WTC11 (cell line): Measurements from ENCODE around the gene CPNE5. TPM values are rescaled to one million over a fixed set of nuclear protein-coding genes. Genes with fewer than 3 reads are reported as not detected.

Experiments
- ATAC-seq: fragments of 200-7000 bp; cut with Tn5 transposase; 2 replicates; pipeline ENCODE4 v1.10.0; 2021; ENCODE audit warnings: mild to moderate bottlenecking, moderate library complexity
- CTCF ChIA-PET: fragments of 300-600 bp; sonication (Branson Sonifier 250); formaldehyde crosslinking; loops from one replicate; lab custom pipeline; 2021; ENCODE audit warnings: antibody characterized with exemption; lab: Charles Lee
- POLR2A ChIA-PET: fragments of 350-600 bp; sonication (Branson Sonifier 250); formaldehyde crosslinking; loops from one replicate; lab custom pipeline; 2021; ENCODE audit warnings: antibody characterized with exemption; lab: Charles Lee
- DNase-seq: peaks from one replicate; pipeline ENCODE4 v3.0.0; 2021; ENCODE audit warnings: low spot score
- H3K27ac Mint-ChIP-seq: 2 replicates; pipeline ENCODE4 v1.8.0; 2021; ENCODE audit warnings: mixed read lengths
- H3K27me3 Mint-ChIP-seq: 2 replicates; pipeline ENCODE4 v1.8.0; 2021; ENCODE audit warnings: low read depth, mild to moderate bottlenecking, moderate library complexity, mixed read lengths
- H3K36me3 Mint-ChIP-seq: 2 replicates; pipeline ENCODE4 v1.8.0; 2021; ENCODE audit warnings: mixed read lengths
- H3K4me1 Mint-ChIP-seq: 2 replicates; pipeline ENCODE4 v1.8.0; 2022; ENCODE audit warnings: mixed read lengths
- H3K4me3 Mint-ChIP-seq: 2 replicates; pipeline ENCODE4 v1.8.0; 2021; ENCODE audit warnings: mild to moderate bottlenecking, moderate library complexity, mixed read lengths
- H3K9me3 Mint-ChIP-seq: 2 replicates; pipeline ENCODE4 v1.8.0; 2021; ENCODE audit warnings: mixed read lengths
- AR ChIP-seq: fragments of 250-450 bp; sonication (Bioruptor Pico); IDR thresholded peaks from 2 replicates; pipeline ENCODE4 v1.9.0; 2021; ENCODE audit warnings: mild to moderate bottlenecking
- GABPB1 ChIP-seq: sonication (generic); formaldehyde crosslinking; IDR thresholded peaks from 2 replicates; pipeline ENCODE4 v1.8.1; 2023; ENCODE audit warnings: mild to moderate bottlenecking, missing genetic modification reagents
- IRF1 ChIP-seq: sonication (generic); formaldehyde crosslinking; IDR thresholded peaks from 2 replicates; pipeline ENCODE4 v1.8.0; 2023; ENCODE audit warnings: missing genetic modification reagents
- NFE2L1 ChIP-seq: sonication (generic); formaldehyde crosslinking; IDR thresholded peaks from 2 replicates; pipeline ENCODE4 v1.8.1; 2023; ENCODE audit warnings: missing genetic modification reagents
- NR1H2 ChIP-seq: sonication (generic); formaldehyde crosslinking; IDR thresholded peaks from 2 replicates; pipeline ENCODE4 v1.9.0; 2021; ENCODE audit warnings: mild to moderate bottlenecking, moderate library complexity, missing genetic modification reagents
- TEAD4 ChIP-seq: sonication (generic); formaldehyde crosslinking; IDR thresholded peaks from 2 replicates; pipeline ENCODE4 v1.8.0; 2022; ENCODE audit warnings: mild to moderate bottlenecking, missing genetic modification reagents
- ZNF138 ChIP-seq: sonication (generic); formaldehyde crosslinking; conservative IDR thresholded peaks from 2 replicates; pipeline ENCODE4 v1.8.1; 2022; ENCODE audit warnings: mild to moderate bottlenecking, moderate library complexity, missing genetic modification reagents
- total RNA-seq: library from RNA; stranded (reverse); gene quantifications from 3 replicates; pipeline ENCODE4 v1.2.3, GENCODE V29; 2021
- TF ChIP-seq, protein P1 (sequence below): sonication (generic); formaldehyde crosslinking; conservative IDR thresholded peaks from 2 replicates; pipeline ENCODE4 v1.8.1; 2023; ENCODE audit warnings: mild to moderate bottlenecking, low read depth, missing genetic modification reagents, moderate library complexity
- TF ChIP-seq, protein P2 (sequence below): sonication (generic); formaldehyde crosslinking; IDR thresholded peaks from 2 replicates; pipeline ENCODE4 v1.8.1; 2023; ENCODE audit warnings: mild to moderate bottlenecking, missing genetic modification reagents, borderline replicate concordance
- TF ChIP-seq, protein P3 (sequence below): sonication (generic); formaldehyde crosslinking; IDR thresholded peaks from 2 replicates; pipeline ENCODE4 v1.8.1; 2022; ENCODE audit warnings: missing genetic modification reagents, borderline replicate concordance
- TF ChIP-seq, protein P4 (sequence below): sonication (generic); formaldehyde crosslinking; IDR thresholded peaks from 2 replicates; pipeline ENCODE4 v1.8.0; 2022; ENCODE audit warnings: mild to moderate bottlenecking, missing genetic modification reagents

The CPNE5 gene
- total RNA-seq, 1 experiment from 2014 or later = 0.44 TPM

DNA sequence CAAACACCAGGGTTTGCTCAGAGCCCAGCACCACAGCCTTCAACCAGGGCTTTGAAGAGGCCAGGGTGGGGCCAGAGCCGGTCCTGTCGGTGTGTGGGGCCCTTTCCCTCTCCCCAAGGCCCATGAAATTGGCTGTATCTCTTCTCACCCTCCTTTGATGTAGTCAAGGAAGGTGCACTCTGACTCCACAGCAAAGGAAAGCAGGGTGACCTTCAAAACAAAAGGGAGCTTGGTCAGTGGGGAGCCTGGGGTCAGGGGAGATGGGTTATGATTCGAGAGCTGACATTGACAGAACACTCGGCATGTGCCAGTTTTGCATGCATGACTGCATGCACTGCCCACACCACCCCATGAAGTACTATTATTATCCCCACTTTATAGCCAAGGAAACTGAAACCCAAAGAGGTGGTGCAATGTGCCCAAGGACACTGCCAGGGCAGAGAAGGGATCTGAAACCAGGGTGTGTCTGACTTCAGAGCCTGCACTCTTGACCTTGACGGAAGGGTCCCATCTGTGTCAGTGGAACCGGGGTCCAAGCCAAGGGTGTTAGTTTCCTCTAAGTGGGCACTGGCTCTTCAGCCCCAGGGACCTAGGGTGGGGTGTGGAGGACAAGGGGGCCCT lies 86.2 kb downstream of the CPNE5 start (continued):
- TF ChIP-seq IRF1 (no peak), NR1H2 (CRISPR knock-in tag) (no peak), ZNF138 (CRISPR knock-in tag) (no peak), NFE2L1 (no peak), GABPB1 (CRISPR knock-in tag) (no peak)
- TF ChIP-seq, protein P1, sequence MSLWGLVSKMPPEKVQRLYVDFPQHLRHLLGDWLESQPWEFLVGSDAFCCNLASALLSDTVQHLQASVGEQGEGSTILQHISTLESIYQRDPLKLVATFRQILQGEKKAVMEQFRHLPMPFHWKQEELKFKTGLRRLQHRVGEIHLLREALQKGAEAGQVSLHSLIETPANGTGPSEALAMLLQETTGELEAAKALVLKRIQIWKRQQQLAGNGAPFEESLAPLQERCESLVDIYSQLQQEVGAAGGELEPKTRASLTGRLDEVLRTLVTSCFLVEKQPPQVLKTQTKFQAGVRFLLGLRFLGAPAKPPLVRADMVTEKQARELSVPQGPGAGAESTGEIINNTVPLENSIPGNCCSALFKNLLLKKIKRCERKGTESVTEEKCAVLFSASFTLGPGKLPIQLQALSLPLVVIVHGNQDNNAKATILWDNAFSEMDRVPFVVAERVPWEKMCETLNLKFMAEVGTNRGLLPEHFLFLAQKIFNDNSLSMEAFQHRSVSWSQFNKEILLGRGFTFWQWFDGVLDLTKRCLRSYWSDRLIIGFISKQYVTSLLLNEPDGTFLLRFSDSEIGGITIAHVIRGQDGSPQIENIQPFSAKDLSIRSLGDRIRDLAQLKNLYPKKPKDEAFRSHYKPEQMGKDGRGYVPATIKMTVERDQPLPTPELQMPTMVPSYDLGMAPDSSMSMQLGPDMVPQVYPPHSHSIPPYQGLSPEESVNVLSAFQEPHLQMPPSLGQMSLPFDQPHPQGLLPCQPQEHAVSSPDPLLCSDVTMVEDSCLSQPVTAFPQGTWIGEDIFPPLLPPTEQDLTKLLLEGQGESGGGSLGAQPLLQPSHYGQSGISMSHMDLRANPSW (CRISPR knock-in tag) = no peak
- TF ChIP-seq, protein P2, sequence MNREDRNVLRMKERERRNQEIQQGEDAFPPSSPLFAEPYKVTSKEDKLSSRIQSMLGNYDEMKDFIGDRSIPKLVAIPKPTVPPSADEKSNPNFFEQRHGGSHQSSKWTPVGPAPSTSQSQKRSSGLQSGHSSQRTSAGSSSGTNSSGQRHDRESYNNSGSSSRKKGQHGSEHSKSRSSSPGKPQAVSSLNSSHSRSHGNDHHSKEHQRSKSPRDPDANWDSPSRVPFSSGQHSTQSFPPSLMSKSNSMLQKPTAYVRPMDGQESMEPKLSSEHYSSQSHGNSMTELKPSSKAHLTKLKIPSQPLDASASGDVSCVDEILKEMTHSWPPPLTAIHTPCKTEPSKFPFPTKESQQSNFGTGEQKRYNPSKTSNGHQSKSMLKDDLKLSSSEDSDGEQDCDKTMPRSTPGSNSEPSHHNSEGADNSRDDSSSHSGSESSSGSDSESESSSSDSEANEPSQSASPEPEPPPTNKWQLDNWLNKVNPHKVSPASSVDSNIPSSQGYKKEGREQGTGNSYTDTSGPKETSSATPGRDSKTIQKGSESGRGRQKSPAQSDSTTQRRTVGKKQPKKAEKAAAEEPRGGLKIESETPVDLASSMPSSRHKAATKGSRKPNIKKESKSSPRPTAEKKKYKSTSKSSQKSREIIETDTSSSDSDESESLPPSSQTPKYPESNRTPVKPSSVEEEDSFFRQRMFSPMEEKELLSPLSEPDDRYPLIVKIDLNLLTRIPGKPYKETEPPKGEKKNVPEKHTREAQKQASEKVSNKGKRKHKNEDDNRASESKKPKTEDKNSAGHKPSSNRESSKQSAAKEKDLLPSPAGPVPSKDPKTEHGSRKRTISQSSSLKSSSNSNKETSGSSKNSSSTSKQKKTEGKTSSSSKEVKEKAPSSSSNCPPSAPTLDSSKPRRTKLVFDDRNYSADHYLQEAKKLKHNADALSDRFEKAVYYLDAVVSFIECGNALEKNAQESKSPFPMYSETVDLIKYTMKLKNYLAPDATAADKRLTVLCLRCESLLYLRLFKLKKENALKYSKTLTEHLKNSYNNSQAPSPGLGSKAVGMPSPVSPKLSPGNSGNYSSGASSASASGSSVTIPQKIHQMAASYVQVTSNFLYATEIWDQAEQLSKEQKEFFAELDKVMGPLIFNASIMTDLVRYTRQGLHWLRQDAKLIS = no peak
- TF ChIP-seq, all 79 proteins: peak for 0

- ChIA-PET POLR2A (no interaction called here), CTCF (interaction anchor here (1.2 to 4.6 kb wide), 3 partner anchors 14 to 113 kb away, joined by 3 to 35 read pairs (median 3); no protein-coding TSS in a partner anchor)
- no peaks in the 10 kb centered on the region for H3K4me1 Mint-ChIP-seq
- H3K4me3 Mint-ChIP-seq = no peak overlapping the region
- no peak for DNase-seq
- no peaks in the 10 kb centered on the region; the same call in 1 of the 2 replicates for H3K27me3 Mint-ChIP-seq
- ATAC-seq = no peak
- no peak overlapping the region for H3K27ac Mint-ChIP-seq
- H3K9me3 Mint-ChIP-seq = peaks cover 21% of the 10 kb centered on the region
- no peak for TF ChIP-seq TEAD4 (CRISPR knock-in tag)
- TF ChIP-seq, protein P3, sequence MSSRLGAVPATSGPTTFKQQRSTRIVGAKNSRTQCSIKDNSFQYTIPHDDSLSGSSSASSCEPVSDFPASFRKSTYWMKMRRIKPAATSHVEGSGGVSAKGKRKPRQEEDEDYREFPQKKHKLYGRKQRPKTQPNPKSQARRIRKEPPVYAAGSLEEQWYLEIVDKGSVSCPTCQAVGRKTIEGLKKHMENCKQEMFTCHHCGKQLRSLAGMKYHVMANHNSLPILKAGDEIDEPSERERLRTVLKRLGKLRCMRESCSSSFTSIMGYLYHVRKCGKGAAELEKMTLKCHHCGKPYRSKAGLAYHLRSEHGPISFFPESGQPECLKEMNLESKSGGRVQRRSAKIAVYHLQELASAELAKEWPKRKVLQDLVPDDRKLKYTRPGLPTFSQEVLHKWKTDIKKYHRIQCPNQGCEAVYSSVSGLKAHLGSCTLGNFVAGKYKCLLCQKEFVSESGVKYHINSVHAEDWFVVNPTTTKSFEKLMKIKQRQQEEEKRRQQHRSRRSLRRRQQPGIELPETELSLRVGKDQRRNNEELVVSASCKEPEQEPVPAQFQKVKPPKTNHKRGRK (CRISPR knock-in tag) = no peak
- no peak for TF ChIP-seq AR (CRISPR knock-in tag)
- TF ChIP-seq, protein P1 (CRISPR knock-in tag) = no peak
- TF ChIP-seq, protein P4, sequence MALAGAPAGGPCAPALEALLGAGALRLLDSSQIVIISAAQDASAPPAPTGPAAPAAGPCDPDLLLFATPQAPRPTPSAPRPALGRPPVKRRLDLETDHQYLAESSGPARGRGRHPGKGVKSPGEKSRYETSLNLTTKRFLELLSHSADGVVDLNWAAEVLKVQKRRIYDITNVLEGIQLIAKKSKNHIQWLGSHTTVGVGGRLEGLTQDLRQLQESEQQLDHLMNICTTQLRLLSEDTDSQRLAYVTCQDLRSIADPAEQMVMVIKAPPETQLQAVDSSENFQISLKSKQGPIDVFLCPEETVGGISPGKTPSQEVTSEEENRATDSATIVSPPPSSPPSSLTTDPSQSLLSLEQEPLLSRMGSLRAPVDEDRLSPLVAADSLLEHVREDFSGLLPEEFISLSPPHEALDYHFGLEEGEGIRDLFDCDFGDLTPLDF (CRISPR knock-in tag) = no peak
- 0 out of 2 replicates have a peak, but pooled peaks cover 3% of the 10 kb centered on the region for H3K36me3 Mint-ChIP-seq
Observed at GRCh38 chr6:36752187-36752885, 86.9 kb downstream of the CPNE5 start.
